H9 (cell line): ENCODE results near the gene LMCD1. TPM values are rescaled to one million over a fixed set of nuclear protein-coding genes. Genes with fewer than 3 reads are reported as not detected.
A peak's percentile ranks its signal among the peaks of the same experiment; 100 is the strongest.

Experiments used
- DNase-seq: peaks from one replicate; pipeline ENCODE4 v3.0.0-alpha.2; 2017
- H2AFZ ChIP-seq: one replicate; pipeline ENCODE4 v1.6.1; 2013; ENCODE audit warnings: mild to moderate bottlenecking, low read length, control low read depth, moderate library complexity
- H2AK5ac ChIP-seq: 2 replicates; pipeline ENCODE4 v1.6.1; 2013; ENCODE audit warnings: low read length, control low read depth, mixed read lengths; ENCODE audit not compliant: insufficient read length
- H2BK120ac ChIP-seq: one replicate; pipeline ENCODE4 v1.6.1; 2013; ENCODE audit warnings: low read depth, mild to moderate bottlenecking, low read length, control low read depth, inconsistent platforms; ENCODE audit not compliant: poor library complexity, severe bottlenecking
- H2BK12ac ChIP-seq: 2 replicates; pipeline ENCODE4 v1.6.1; 2013; ENCODE audit warnings: low read length, control low read depth, mixed read lengths, low read depth; ENCODE audit not compliant: insufficient read length
- H2BK15ac ChIP-seq: 2 replicates; pipeline ENCODE4 v1.6.1; 2013; ENCODE audit warnings: low read depth, low read length, control low read depth
- H2BK20ac ChIP-seq: one replicate; pipeline ENCODE4 v1.6.1; 2013; ENCODE audit warnings: low read depth, mild to moderate bottlenecking, low read length, control low read depth, inconsistent platforms; ENCODE audit not compliant: poor library complexity, severe bottlenecking
- H2BK5ac ChIP-seq: 2 replicates; pipeline ENCODE4 v1.6.1; 2013; ENCODE audit warnings: low read length, control low read depth, mixed read lengths; ENCODE audit not compliant: insufficient read length
- H3K14ac ChIP-seq: 2 replicates; pipeline ENCODE4 v1.6.1; 2013; ENCODE audit warnings: low read length, control low read depth; ENCODE audit not compliant: insufficient read depth
- H3K18ac ChIP-seq: 2 replicates; pipeline ENCODE4 v1.6.1; 2013; ENCODE audit warnings: low read depth, mild to moderate bottlenecking, mixed read lengths, low read length, control low read depth; ENCODE audit not compliant: insufficient read length
- H3K23ac ChIP-seq: 2 replicates; pipeline ENCODE4 v1.6.1; 2013; ENCODE audit warnings: low read length, control low read depth, mixed read lengths, low read depth; ENCODE audit not compliant: insufficient read length
- H3K23me2 ChIP-seq: 2 replicates; pipeline ENCODE4 v1.6.1; 2013; ENCODE audit warnings: low read depth, mild to moderate bottlenecking, mixed read lengths, low read length, control low read depth; ENCODE audit not compliant: insufficient read length, poor library complexity, severe bottlenecking
- H3K27ac ChIP-seq: 2 replicates; pipeline ENCODE4 v1.5.1; 2013; ENCODE audit warnings: low read length, control low read depth, mixed read lengths, low read depth; ENCODE audit not compliant: insufficient read length
- H3K27me3 ChIP-seq: 2 replicates; pipeline ENCODE4 v1.6.1; 2013; ENCODE audit warnings: low read length, control low read depth, inconsistent platforms; ENCODE audit not compliant: insufficient read depth
- H3K4ac ChIP-seq: 2 replicates; pipeline ENCODE4 v1.6.1; 2013; ENCODE audit warnings: low read depth, mild to moderate bottlenecking, control low read depth, inconsistent platforms, low read length, moderate library complexity
- H3K4me1 ChIP-seq: 2 replicates; pipeline ENCODE4 v1.6.1; 2013; ENCODE audit warnings: low read length, control low read depth, inconsistent platforms; ENCODE audit not compliant: insufficient read depth
- H3K4me2 ChIP-seq: 2 replicates; pipeline ENCODE4 v1.6.1; 2013; ENCODE audit warnings: low read length, control low read depth, mixed read lengths; ENCODE audit not compliant: insufficient read length, insufficient read depth
- H3K56ac ChIP-seq: 2 replicates; pipeline ENCODE4 v1.6.1; 2013; ENCODE audit warnings: low read depth, mild to moderate bottlenecking, mixed read lengths, low read length, control low read depth; ENCODE audit not compliant: insufficient read length
- H3K79me1 ChIP-seq: 2 replicates; pipeline ENCODE4 v1.6.1; 2013; ENCODE audit warnings: low read depth, mild to moderate bottlenecking, moderate library complexity, low read length, control low read depth, inconsistent platforms; ENCODE audit not compliant: insufficient read depth, poor library complexity, severe bottlenecking
- H3K79me2 ChIP-seq: 2 replicates; pipeline ENCODE4 v1.6.1; 2013; ENCODE audit warnings: low read length, control low read depth, inconsistent platforms; ENCODE audit not compliant: insufficient read depth
- H3K9ac ChIP-seq: 2 replicates; pipeline ENCODE4 v1.6.1; 2013; ENCODE audit warnings: low read length, control low read depth, mixed read lengths; ENCODE audit not compliant: insufficient read length; ENCODE audit errors: extremely low read depth
- H3K9me3 ChIP-seq: one replicate; pipeline ENCODE4 v1.6.1; 2013; ENCODE audit warnings: low read depth, low read length, inconsistent platforms; ENCODE audit not compliant: control insufficient read depth
- H3T11ph ChIP-seq: one replicate; pipeline ENCODE4 v1.6.1; 2013; ENCODE audit warnings: mild to moderate bottlenecking, low read length, control low read depth, inconsistent platforms
- H4K20me1 ChIP-seq: one replicate; pipeline ENCODE4 v1.6.1; 2013; ENCODE audit not compliant: control insufficient read depth, insufficient read length, insufficient read depth
- H4K5ac ChIP-seq: 2 replicates; pipeline ENCODE4 v1.6.1; 2013; ENCODE audit warnings: low read depth, mild to moderate bottlenecking, mixed read lengths, low read length, control low read depth; ENCODE audit not compliant: insufficient read length
- H4K8ac ChIP-seq: replicated peaks from 2 replicates; pipeline ENCODE4 v1.6.1; 2013; ENCODE audit warnings: low read length, control low read depth, mixed read lengths, low read depth; ENCODE audit not compliant: insufficient read length
- H4K91ac ChIP-seq: 2 replicates; pipeline ENCODE4 v1.6.1; 2013; ENCODE audit warnings: low read depth, mild to moderate bottlenecking, moderate library complexity, mixed read lengths, low read length, control low read depth; ENCODE audit not compliant: insufficient read length
- H3K27ac Mint-ChIP-seq, 3 experiments: 2 replicates in 2 of 3; 3 replicates in 1 of 3; pipeline ENCODE4 v1.8.0; 2020 to 2021; ENCODE audit warnings: mixed read lengths in 3 of 3, mild to moderate bottlenecking in 1 of 3, moderate library complexity in 1 of 3
- H3K27me3 Mint-ChIP-seq: 2 replicates; pipeline ENCODE4 v1.8.0; 2021; ENCODE audit warnings: low read depth, mild to moderate bottlenecking, moderate library complexity, mixed read lengths
- H3K36me3 Mint-ChIP-seq, 3 experiments: 2 replicates in 2 of 3; 3 replicates in 1 of 3; pipeline ENCODE4 v1.8.0; 2020 to 2021; ENCODE audit warnings: low read depth in 3 of 3, mixed read lengths in 3 of 3; ENCODE audit not compliant: insufficient read depth in 1 of 3
- H3K4me1 Mint-ChIP-seq, 2 experiments: 2 replicates each; pipeline ENCODE4 v1.8.0; 2020; ENCODE audit warnings: mixed read lengths in 2 of 2
- H3K4me3 Mint-ChIP-seq, 2 experiments: 2 replicates in 1 of 2; 3 replicates in 1 of 2; pipeline ENCODE4 v1.8.0; 2020 to 2021; ENCODE audit warnings: mild to moderate bottlenecking in 2 of 2, mixed read lengths in 2 of 2, moderate library complexity in 1 of 2
- H3K9me3 Mint-ChIP-seq, 2 experiments: 2 replicates in 1 of 2; 3 replicates in 1 of 2; pipeline ENCODE4 v1.8.0; 2020; ENCODE audit warnings: mild to moderate bottlenecking in 2 of 2, mixed read lengths in 2 of 2, moderate library complexity in 1 of 2
- WGBS: extraction: QIAGEN DNeasy Blood & Tissue Kit; methylation state at CpG from one replicate; pipeline ENCODE4 v1.1.7; 2013; ENCODE audit warnings: missing lambda C conversion rate, low lambda C conversion rate, mixed read lengths; ENCODE audit not compliant: insufficient read length; ENCODE audit errors: extremely low coverage; 5-methylcytosine and 5-hydroxymethylcytosine counted together
- total RNA-seq: library from RNA; stranded (reverse); gene quantifications from 2 replicates; pipeline ENCODE4 v1.2.1, GENCODE V29; 2021
- TF ChIP-seq, protein P1 (sequence below): fragments of 200-600 bp; sonication (generic); conservative IDR thresholded peaks from 3 replicates; pipeline ENCODE4 v1.8.0; 2021; ENCODE audit warnings: antibody characterized with exemption, mild to moderate bottlenecking

LMCD1 gene
- total RNA-seq, 1 experiment from 2014 or later: 19.2 TPM

DNA sequence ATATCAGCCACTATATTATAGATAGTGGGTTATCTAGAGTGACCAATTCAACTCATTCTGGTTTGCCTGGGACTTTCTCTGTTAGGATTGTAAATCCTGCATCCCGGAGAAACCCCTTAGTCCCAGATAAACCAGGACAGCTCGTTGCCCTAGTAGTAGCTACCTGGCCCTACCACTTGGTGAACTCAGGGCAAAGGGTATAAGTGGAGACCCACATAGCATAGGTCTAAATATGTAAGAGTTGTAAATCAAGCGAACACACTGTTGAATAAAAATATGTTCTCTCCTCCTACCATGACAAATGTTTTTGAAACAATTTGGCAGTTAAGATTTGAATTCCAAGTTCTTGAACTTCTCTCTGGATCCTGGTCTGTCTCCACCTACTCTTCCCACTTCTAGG lies 15.7 kb upstream of the LMCD1 start:
- DNase-seq: no peak
- no peak overlapping the region for H3K14ac ChIP-seq
- no peaks in the 10 kb centered on the region for H3K27me3 ChIP-seq
- H2BK20ac ChIP-seq: no peak overlapping the region
- H2BK120ac ChIP-seq: no peak overlapping the region
- no peaks in the 10 kb centered on the region for H3K79me2 ChIP-seq
- no peak overlapping the region for H3K18ac ChIP-seq
- no peak overlapping the region for H2BK12ac ChIP-seq
- no peak overlapping the region for H3K4me3 Mint-ChIP-seq
- WGBS: no CpG with 5 or more reads among the region's 3 CpGs
- H3K27ac Mint-ChIP-seq: peak overlapping the region in 2 of 3 experiments; percentile 55 to 79; a peak in 3 of 7 replicates
- no peak overlapping the region for H3K9ac ChIP-seq
- no peaks in the 10 kb centered on the region for H4K20me1 ChIP-seq
- no peak overlapping the region for H3K4me2 ChIP-seq
- peaks cover 6 to 43% (median 35%) of the 10 kb centered on the region in 3 experiments; a peak in 6 of 7 replicates for H3K36me3 Mint-ChIP-seq
- no peaks in the 10 kb centered on the region for H3K9me3 ChIP-seq
- peaks cover 11 to 16% of the 10 kb centered on the region in 2 experiments for H3K4me1 Mint-ChIP-seq
- no peak overlapping the region for H2BK15ac ChIP-seq
- H4K8ac ChIP-seq: no peak overlapping the region
- H3K4ac ChIP-seq: no peak overlapping the region
- no peak overlapping the region for H2AFZ ChIP-seq
- H3K27ac ChIP-seq: no peak overlapping the region
- no peak overlapping the region for H4K91ac ChIP-seq
- no peaks in the 10 kb centered on the region for H3K27me3 Mint-ChIP-seq
- no peak overlapping the region for H4K5ac ChIP-seq
- H3K9me3 Mint-ChIP-seq: peaks cover 7 to 11% of the 10 kb centered on the region in 2 experiments; a peak in 3 of 5 replicates
- no peak overlapping the region for H3K23ac ChIP-seq
- H3T11ph ChIP-seq: no peak overlapping the region
- no peak overlapping the region for H2AK5ac ChIP-seq
- no peaks in the 10 kb centered on the region for H3K4me1 ChIP-seq
- H2BK5ac ChIP-seq: no peak overlapping the region
- TF ChIP-seq, protein P1, sequence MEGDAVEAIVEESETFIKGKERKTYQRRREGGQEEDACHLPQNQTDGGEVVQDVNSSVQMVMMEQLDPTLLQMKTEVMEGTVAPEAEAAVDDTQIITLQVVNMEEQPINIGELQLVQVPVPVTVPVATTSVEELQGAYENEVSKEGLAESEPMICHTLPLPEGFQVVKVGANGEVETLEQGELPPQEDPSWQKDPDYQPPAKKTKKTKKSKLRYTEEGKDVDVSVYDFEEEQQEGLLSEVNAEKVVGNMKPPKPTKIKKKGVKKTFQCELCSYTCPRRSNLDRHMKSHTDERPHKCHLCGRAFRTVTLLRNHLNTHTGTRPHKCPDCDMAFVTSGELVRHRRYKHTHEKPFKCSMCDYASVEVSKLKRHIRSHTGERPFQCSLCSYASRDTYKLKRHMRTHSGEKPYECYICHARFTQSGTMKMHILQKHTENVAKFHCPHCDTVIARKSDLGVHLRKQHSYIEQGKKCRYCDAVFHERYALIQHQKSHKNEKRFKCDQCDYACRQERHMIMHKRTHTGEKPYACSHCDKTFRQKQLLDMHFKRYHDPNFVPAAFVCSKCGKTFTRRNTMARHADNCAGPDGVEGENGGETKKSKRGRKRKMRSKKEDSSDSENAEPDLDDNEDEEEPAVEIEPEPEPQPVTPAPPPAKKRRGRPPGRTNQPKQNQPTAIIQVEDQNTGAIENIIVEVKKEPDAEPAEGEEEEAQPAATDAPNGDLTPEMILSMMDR: no peak
- no peaks in the 10 kb centered on the region for H3K79me1 ChIP-seq
- no peak overlapping the region for H3K56ac ChIP-seq
- H3K23me2 ChIP-seq: no peaks in the 10 kb centered on the region
